K562 (cell line): Measurements from ENCODE around the gene ARHGEF25. TPM values are rescaled to one million over a fixed set of nuclear protein-coding genes. Genes with fewer than 3 reads are reported as not detected.

Experiments used
- BRF2 ChIP-seq: IDR thresholded peaks from 3 replicates; pipeline ENCODE4 v1.6.1; 2011; ENCODE audit warnings: borderline replicate concordance, mild to moderate bottlenecking; ENCODE audit not compliant: insufficient read length, insufficient read depth
- E2F6 ChIP-seq, 2 experiments: IDR thresholded peaks; 2 replicates each; pipeline ENCODE4 v1.6.1; 2011; ENCODE audit warnings: borderline replicate concordance in 1 of 2, control low read depth in 1 of 2, low read depth in 1 of 2, low read length in 1 of 2, mild to moderate bottlenecking in 1 of 2, mixed read lengths in 1 of 2, moderate library complexity in 1 of 2; ENCODE audit not compliant: insufficient read depth in 1 of 2, insufficient read length in 1 of 2, poor library complexity in 1 of 2, severe bottlenecking in 1 of 2; ENCODE audit errors: extremely low read depth in 1 of 2
- ZBTB33 ChIP-seq: sonication (generic); formaldehyde crosslinking; IDR thresholded peaks from 2 replicates; pipeline ENCODE4 v1.8.1; 2023; ENCODE audit warnings: mild to moderate bottlenecking, missing genetic modification reagents
- polyA plus RNA-seq, 8 experiments: library from polyadenylated mRNA; depleted of rRNA in 4 of 8; stranded (reverse) in 5 of 8; unstranded in 3 of 8; fragments of >200 nt; fragmentation: Nextera tagmentation in 2 of 8; fragmentation: Illumina TruSeq in 1 of 8; extraction: Ambion mirVana in 2 of 8; extraction: Trizol in 1 of 8; gene quantifications; 2 replicates each; pipeline versions ENCODE4 v1.2.1 to v1.2.3, GENCODE V29; 2011 to 2014; ENCODE audit warnings: inconsistent platforms in 1 of 8, missing spikeins in 1 of 8
- total RNA-seq, 7 experiments: library from RNA; depleted of rRNA in 6 of 7; stranded (reverse); fragments of >200 nt in 6 of 7; fragmentation: Illumina TruSeq in 2 of 7; extraction: Trizol in 2 of 7; gene quantifications; 2 replicates each; pipeline versions ENCODE4 v1.2.1 to v1.2.3, GENCODE V29; 2011 to 2021; ENCODE audit warnings: low replicate concordance in 1 of 7

ARHGEF25 gene
- total and polyA plus RNA-seq, 9 of the 15 experiments (the other 6 are each of a cell fraction or from before 2014, with no cell fraction given): 0.13 to 17.3 (median 11.6) TPM

GRCh38 chr12:57620936-57621496 lies 9.8 kb downstream of the ARHGEF25 start (continued):
- TF ChIP-seq E2F6 (IDR thresholded peaks at IDR 0.05; ENCODE audit: borderline replicate concordance in 1 of 2, extremely low read depth in 1 of 2, insufficient read depth in 1 of 2, insufficient read length in 1 of 2, low read depth in 1 of 2, low read length in 1 of 2, poor library complexity in 1 of 2, severe bottlenecking in 1 of 2): peak in 1 of 2 experiments; percentile 22
- TF ChIP-seq BRF2: no peak
- peak; percentile 84 for TF ChIP-seq ZBTB33 (CRISPR knock-in tag)
